Measurements from ENCODE around the gene DCAKD.

DCAKD gene

DNA sequence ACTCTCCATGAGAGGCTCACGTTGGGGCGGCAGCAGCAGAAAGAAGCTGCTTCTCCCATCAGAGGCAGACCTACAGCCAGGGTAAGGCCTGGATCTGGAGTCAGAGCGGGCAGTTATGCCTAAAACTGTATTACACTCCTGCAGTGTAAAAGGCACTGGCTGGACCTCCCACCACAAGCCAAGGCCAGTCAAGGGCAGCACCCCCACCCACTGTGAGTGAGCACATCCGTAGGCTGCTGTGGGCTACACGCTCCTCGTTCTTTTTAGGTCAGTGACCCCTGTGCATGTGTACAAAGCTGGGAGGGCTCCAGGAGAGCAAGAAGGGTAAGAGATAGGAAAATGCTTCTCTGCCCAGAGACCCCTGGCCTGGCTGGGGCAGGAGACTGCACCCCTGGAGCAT is 20.7 kb downstream of the DCAKD start:
- DNase-seq, result no peak
- TF ChIP-seq GATA1 (IDR thresholded peaks at IDR 0.05; ENCODE audit: low read depth, low read length), result no peak
- TF ChIP-seq POLR2A (IDR thresholded peaks at IDR 0.05; ENCODE audit: low read length), result no peak

DNA sequence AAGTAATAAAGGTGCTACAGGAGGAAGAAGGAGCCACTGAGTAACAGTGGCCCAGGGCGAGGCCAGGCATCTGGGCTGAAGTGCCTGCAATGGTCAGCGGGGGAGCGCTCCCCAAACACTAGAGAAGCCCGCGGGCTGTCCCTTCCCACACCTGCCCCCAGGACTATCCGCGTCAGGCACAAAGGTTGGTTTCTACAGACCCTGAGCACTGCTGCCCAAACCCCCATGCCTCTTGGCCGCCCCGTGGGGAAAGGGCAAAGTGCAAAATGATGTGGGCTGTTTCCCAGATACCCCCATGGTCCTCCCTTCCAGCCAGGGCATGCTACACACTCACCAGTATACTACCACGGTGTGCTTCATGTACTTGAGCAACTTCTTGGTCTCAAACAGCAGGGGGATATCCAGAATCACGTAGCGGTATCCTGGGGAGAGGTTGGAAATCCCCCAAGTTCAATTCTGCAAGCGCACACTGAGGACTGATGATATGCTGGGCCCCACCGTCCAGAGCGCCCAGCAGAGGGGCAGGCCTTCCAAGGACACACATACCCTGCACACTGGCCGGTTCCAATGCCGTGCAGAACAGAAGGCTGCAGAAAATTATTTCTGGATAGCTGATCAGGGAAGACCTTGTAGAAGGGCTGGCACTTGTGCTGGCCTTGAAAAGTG is 21.5 kb downstream of the DCAKD start:
- DNase-seq, result no peak
- TF ChIP-seq GATA1 (IDR thresholded peaks at IDR 0.05; ENCODE audit: low read depth, low read length), result no peak
- no peak for TF ChIP-seq POLR2A (IDR thresholded peaks at IDR 0.05; ENCODE audit: low read length)

DNA sequence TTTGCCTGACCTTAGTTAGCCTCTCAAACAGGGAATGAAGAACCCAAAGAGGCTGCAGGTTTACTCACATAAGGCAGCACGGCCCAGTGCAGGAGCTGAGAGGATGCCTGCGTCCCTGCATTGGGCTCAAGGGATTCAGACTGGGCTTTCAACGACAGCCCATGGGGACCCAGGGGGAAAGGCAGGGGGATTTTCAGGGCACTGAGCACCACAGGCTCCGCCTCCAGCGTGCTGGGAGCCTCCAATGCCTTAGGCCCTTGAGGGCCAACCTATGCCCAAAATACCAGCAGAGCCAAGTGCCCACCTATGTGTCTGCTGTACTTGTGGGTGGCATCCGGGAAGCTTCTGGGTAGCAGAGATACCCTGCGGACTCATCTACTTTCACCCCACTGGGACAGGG is 22.3 kb downstream of the DCAKD start:
- no peak for DNase-seq
- TF ChIP-seq POLR2A (IDR thresholded peaks at IDR 0.05; ENCODE audit: low read length), result no peak
- TF ChIP-seq GATA1 (IDR thresholded peaks at IDR 0.05; ENCODE audit: low read depth, low read length), result no peak

DNA sequence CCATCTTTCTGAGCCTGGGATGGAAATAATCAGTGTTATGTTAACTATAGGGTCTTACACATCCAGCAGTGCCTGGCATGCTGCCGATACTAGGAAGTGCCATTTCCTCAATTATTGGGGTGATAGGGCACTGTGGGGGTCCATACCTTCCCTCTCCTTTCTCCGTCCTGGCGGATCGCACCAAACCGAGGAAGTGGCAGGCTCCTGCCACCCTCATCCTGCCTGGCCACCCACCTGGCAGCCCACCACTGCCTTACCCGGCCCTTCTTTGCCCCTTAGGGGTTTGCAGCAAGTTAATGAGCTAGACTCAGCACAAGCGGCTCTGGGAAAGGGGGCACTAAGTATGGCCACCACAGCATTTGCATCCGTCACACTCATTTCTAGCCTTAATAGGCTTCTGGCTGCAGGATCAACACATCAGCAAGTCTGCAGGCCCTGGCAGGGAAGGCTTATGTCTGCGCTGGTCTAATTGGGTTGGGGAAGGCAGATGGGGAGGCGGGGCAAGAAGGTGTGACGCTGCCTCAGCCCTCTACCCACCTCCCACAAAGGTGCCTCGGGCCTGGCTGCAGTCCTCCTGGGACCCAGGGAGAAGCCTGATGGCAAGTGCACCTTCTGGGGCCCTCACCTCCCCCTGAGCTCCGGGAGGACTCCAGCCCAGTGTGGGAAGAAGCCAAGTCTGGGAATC is 28.6 kb downstream of the DCAKD start:
- DNase-seq, result no peak
- TF ChIP-seq GATA1 (IDR thresholded peaks at IDR 0.05; ENCODE audit: low read depth, low read length) (no peak), POLR2A (IDR thresholded peaks at IDR 0.05; ENCODE audit: low read length) (no peak)

DNA sequence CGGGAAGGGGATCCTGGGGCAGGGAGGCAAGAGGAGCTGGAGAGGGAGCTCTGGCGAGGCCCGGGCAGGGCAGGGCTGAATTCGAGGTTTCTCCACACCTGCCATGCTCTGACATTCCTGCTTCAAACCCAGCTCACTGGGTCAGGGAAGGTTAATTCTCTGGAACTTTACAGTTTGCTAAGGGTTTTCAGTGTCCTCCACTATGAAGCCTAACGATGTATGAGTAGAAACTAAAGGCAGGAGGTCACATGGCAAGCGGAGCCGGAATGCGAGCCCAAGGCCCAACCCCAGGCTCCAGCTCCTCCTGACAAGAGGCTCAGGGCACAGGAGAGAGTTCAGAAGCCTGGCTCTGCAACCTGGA is 29.2 kb downstream of the DCAKD start:
- no peak for DNase-seq
- TF ChIP-seq POLR2A (IDR thresholded peaks at IDR 0.05; ENCODE audit: low read length) (no peak), GATA1 (IDR thresholded peaks at IDR 0.05; ENCODE audit: low read depth, low read length) (no peak)

DNA sequence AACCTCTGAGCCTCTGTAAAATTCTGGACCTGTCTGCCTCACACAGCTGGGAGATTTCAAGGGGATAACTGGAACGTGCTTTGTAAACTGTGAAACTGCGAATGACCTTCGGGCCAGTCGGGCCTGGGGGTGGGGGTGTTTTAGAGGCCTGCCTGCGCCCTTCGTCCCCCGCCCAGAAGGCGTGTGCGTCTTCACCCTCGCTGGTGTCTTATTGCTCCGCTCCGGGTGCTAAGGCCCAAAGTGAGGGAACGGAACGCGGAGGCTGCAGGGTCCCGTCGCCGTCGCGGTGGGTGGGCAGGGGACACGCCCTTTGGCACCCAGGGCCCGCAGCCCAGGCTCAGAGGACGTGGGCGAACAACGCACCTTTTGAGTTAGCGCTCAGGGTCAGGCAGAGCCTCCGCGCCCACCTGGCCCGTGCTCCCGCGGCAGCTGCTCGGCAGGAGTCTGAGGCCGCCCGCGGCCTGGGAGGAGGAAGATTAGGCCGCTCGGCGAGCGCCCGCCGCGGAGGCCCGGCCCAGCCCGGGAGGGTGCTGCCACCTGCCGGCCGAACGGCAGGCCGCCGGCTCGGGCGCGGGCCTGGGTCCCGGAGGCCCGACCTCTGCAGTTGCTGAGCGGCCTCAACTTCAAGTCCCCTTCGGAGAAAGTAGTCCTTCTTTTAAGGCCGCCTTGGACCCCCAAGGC is 29.7 kb downstream of the DCAKD start:
- DNase-seq, result peak; percentile 76 to 84
- TF ChIP-seq POLR2A (IDR thresholded peaks at IDR 0.05; ENCODE audit: low read length), result no peak

DNA sequence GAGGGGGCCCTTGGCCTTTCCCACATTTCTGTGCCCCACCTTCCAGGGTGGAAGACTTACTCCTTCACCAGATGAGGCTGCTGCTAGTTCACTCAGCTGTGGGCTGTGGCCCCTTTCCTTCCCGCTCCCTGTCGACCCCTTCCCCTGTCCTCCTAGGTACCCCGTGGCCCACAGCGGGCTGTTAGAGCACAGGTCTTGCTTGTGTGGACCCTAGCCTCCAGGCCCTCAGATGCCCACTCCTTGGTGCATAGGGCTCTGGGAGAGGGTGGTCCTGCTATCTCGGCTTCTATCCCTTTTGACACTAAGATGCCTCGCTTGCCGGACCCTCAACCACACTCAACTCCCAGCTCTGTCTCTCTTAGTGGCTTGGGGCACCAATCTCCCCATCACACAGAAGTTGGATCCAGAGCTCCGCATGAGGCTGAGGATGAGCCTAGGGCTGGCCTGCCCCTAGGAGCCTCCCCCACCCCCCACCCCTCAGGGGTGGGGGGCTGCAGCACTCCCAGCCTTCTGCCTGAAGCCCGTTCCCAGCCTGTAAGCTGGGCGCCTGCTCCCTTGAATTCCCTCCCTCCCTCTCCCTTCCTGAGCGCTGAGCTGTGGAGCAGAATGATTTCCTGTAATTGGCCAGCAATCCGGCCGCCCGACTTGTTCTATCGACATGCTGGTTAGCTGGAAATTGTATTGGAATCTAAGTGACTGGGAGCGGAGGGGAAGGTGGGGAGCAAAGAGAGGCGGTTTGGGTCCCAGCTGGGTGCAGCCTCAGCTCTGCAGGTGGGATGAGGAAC is 30.9 kb downstream of the DCAKD start:
- no peak for DNase-seq
- TF ChIP-seq POLR2A (IDR thresholded peaks at IDR 0.05; ENCODE audit: low read length), result no peak
- TF ChIP-seq GATA1 (IDR thresholded peaks at IDR 0.05; ENCODE audit: low read depth, low read length), result no peak

DNA sequence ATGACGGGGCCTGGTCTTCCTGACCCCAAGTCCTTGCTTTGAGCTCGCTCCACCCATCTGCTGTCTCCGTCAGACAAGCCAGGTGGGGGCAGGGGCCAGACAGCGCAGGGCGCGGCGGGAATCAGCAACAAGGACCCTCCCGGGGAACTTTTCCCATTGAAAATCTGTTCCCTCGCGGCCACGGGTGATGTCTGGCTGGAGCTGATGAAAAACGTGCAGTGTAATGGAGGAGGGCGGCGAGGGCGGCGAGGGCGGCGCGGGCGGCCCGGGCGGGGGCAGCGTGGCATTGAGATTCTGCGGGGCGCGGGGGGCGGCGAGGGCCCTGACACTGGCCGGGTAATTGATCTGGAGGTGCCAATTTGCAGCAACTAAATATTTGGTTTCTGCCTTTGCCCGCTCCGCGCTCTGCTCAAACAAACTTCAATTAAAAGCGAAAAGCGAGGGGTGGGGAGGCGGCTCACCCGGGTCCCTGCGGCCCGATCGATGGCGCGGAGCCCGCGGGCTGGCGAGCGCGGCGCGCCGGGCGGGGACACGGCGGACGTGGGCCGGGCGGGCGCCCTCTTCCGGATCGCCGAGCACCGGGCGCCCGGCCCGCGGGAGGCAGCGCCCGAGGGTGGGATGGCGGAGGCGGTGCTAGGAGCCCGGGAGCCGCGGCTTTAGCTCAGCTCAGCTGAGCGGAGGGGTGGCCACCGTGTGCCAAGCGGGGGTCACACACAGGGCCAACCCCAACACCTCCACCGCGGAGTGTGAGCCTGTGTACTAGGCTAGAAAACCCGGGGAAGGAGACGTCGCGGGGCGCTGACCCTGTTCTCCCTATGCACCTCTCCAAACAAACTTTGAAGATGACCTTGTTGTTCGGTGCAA is 32.4 kb downstream of the DCAKD start:
- TF ChIP-seq POLR2A (IDR thresholded peaks at IDR 0.05; ENCODE audit: low read length) (no peak), GATA1 (IDR thresholded peaks at IDR 0.05; ENCODE audit: low read depth, low read length) (no peak)

DNA sequence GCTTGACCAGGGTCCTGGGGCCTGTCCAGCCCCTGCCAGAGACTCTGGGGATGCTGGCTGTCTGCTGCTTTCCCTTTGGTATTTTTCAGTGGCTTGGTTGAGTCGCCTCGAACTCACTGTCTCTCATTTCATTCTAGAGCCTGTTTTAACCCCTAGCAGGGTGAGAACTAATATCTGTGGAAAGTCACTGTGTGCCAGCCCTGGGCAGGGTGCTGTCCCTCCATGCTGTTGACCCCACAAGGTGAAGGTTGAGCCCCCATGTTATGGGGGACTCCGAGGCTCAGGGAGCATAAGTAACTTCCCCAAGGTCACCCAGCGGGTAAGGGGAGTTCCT is 33.0 kb downstream of the DCAKD start:
- TF ChIP-seq POLR2A (IDR thresholded peaks at IDR 0.05; ENCODE audit: low read length) (no peak), GATA1 (IDR thresholded peaks at IDR 0.05; ENCODE audit: low read depth, low read length) (no peak)
- DNase-seq, result no peak

More for the DNA sequence above, 32.4 kb downstream of the DCAKD start:
- peak; percentile 54 to 73 for DNase-seq

DNA sequence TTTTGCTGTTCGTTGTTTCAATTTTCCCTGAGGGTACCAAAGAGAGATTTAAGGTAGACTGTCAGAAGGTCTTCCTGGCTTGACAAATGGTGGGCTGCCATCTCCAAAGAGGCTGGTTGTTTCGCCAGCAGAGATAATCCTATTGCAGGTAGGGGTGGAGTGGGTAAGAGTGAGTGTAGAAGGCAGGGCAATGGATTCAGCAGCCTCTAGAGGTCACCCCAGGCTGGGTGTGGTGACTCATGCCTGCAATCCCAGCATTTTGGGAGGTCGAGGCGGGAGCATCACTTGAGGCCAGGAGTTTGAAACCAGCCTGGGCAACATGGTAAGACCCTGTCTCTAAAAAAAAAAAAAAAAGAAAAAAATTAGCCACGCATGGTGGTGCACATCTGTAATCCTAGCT is 34.6 kb downstream of the DCAKD start:
- no peak for DNase-seq

DNA sequence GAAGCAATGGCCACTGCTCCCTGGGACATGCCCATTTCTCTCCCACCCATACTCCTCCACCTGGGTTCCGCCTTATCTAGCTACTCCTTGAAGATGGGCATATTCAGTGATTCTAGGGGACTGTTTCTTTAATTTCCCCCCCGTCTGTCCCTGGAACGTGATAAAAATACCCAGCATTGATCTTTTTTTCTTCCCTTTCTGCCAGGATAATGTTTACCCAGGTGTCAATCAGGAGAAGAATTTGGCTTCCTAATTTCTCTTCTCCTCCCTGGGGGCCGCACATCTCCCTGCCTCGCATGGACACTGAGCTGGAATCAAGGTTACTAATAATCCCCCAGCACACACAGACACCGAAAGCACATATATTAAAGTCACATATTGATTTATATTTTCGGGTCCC is 35.2 kb downstream of the DCAKD start:
- TF ChIP-seq GATA1 (IDR thresholded peaks at IDR 0.05; ENCODE audit: low read depth, low read length) (no peak), POLR2A (IDR thresholded peaks at IDR 0.05; ENCODE audit: low read length) (no peak)
- no peak for DNase-seq

More for the DNA sequence above, 34.6 kb downstream of the DCAKD start:
- TF ChIP-seq POLR2A (IDR thresholded peaks at IDR 0.05; ENCODE audit: low read length), result no peak
- TF ChIP-seq GATA1 (IDR thresholded peaks at IDR 0.05; ENCODE audit: low read depth, low read length), result no peak

DNA sequence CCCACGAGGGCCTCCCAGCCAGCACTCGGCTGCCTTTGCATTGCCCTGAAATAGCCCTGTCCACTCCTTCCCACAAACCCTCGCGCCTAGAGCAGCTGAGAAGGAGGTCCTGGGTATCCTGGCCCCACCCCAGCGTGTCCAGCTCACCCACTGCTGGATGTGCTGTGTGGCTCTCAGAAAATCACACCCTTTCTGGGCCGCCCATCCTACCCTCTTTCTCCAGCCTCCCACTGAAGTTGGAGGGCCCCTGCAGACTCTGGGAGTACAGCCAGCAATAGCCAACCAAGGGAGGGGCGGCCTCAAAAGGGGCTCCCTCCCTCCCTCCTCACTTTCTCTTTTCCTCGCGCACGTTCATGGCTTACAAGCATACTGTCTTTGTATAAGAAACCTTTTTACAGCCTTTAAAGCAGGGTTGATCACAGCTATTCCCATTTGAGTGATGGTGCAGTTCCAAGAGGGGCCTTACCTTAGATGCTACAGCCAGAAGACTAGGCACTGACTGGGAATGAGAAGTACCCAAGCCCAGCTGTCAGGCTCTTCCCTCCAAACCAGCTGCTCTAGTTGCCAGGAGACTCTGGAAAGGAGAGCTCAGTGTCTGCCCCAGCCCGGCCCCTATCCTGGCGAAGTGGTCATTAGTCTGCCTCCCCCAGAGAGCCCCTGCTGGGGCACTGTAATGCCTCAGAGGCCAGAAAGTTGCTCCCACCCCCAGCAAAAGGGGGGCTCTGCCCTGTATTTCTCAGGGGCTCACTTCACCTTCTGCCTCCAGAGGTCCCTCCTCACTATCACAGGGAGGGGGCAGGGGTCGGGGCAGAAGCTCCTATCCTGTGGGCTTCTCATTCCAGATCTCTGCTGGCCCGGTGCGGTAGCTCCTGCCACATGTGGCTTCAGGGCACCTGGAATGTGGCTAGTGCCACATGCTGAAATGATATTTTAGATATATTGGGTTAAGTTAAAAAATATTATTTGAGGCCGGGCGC is 38.1 kb downstream of the DCAKD start:
- no peak for TF ChIP-seq GATA1 (IDR thresholded peaks at IDR 0.05; ENCODE audit: low read depth, low read length)
- no peak for TF ChIP-seq POLR2A (IDR thresholded peaks at IDR 0.05; ENCODE audit: low read length)
- no peak for DNase-seq

Data from erythroblast (primary cell).